WI38 (cell line): ENCODE data around the gene LAMC1.

Experiments
- H3K4me3 ChIP-seq: 2 replicates; pipeline ENCODE4 v1.5.1; 2011; ENCODE audit warnings: low read depth, mild to moderate bottlenecking, control low read depth, low read length
- CTCF ChIP-seq: IDR thresholded peaks from 2 replicates; pipeline ENCODE4 v1.5.1; 2012; ENCODE audit warnings: low read depth, mild to moderate bottlenecking, control low read depth, low read length

Gene LAMC1

GRCh38 chr1:183100361-183100974, 77.2 kb downstream of the LAMC1 start:
- H3K4me3 ChIP-seq = no peak overlapping the region

GRCh38 chr1:183101081-183101480, 77.9 kb downstream of the LAMC1 start:
- no peak for TF ChIP-seq CTCF
- no peak overlapping the region for H3K4me3 ChIP-seq

More at GRCh38 chr1:183100361-183100974, 77.2 kb downstream of the LAMC1 start:
- no peak for TF ChIP-seq CTCF

GRCh38 chr1:183101841-183102276, 78.6 kb downstream of the LAMC1 start:
- H3K4me3 ChIP-seq = no peak overlapping the region

GRCh38 chr1:183103147-183103546, 79.9 kb downstream of the LAMC1 start:
- no peak overlapping the region for H3K4me3 ChIP-seq
- no peak for TF ChIP-seq CTCF

More at GRCh38 chr1:183101841-183102276, 78.6 kb downstream of the LAMC1 start:
- TF ChIP-seq CTCF = no peak

- TF ChIP-seq CTCF = no peak
- H3K4me3 ChIP-seq = no peak overlapping the region
Measured at GRCh38 chr1:183103577-183103976, 80.4 kb downstream of the LAMC1 start.

GRCh38 chr1:183105449-183105848, 82.2 kb downstream of the LAMC1 start:
- no peak for TF ChIP-seq CTCF
- H3K4me3 ChIP-seq = no peak overlapping the region

GRCh38 chr1:183106166-183106565, 82.9 kb downstream of the LAMC1 start:
- H3K4me3 ChIP-seq = no peak overlapping the region; the same call in 1 of the 2 replicates
- no peak for TF ChIP-seq CTCF
